ENCODE data around the gene SNX27.
A peak's percentile ranks its signal among the peaks of the same experiment; 100 is the strongest.

DNA sequence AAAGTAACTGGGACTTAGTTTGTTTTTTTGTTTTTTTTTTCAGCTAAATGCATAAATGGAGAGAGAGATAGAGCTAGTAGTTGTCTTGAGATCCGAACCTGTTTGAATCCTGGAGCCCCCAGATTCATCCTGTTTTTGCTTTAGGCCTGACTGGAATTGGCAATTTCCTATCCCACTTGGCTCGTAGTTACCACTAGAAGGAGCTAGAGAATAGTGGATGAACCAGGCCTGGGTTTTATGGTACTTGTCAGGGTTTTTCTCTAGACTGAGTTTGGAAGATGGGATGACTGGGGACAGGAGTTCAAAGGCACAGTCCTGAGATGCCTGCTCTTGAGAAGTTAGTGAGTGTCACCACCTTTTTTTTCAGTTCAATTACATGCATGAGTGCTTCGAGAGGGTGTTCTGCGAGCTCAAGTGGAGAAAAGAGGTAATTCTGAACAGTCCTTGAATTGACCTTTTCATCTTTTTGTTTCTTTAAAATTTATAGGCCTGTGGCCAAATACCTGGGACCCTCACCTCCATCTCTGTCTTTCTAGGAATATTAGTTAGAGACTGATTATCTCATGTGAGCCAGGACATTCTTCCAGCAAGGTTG, 81.3 kb downstream of the SNX27 start:
- TF ChIP-seq, protein P1, sequence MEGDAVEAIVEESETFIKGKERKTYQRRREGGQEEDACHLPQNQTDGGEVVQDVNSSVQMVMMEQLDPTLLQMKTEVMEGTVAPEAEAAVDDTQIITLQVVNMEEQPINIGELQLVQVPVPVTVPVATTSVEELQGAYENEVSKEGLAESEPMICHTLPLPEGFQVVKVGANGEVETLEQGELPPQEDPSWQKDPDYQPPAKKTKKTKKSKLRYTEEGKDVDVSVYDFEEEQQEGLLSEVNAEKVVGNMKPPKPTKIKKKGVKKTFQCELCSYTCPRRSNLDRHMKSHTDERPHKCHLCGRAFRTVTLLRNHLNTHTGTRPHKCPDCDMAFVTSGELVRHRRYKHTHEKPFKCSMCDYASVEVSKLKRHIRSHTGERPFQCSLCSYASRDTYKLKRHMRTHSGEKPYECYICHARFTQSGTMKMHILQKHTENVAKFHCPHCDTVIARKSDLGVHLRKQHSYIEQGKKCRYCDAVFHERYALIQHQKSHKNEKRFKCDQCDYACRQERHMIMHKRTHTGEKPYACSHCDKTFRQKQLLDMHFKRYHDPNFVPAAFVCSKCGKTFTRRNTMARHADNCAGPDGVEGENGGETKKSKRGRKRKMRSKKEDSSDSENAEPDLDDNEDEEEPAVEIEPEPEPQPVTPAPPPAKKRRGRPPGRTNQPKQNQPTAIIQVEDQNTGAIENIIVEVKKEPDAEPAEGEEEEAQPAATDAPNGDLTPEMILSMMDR (IDR thresholded peaks at IDR 0.05): peak in 2 of 6 experiments; percentile 6 to 9
- TF ChIP-seq POLR2AphosphoS5 (IDR thresholded peaks at IDR 0.05): no peak
